ENCODE results near the gene ESM1. TPM values are rescaled to one million over a fixed set of nuclear protein-coding genes. Genes with fewer than 3 reads are reported as not detected.

ESM1 gene
- total and polyA plus RNA-seq, 8 donors = 1.8 to 9.5 (median 5.4) TPM

GRCh38 chr5:54956922-54957321 is 28.5 kb downstream of the ESM1 start:
- no peak overlapping the region for H3K27ac ChIP-seq
- H3K4me1 ChIP-seq = no peaks in the 10 kb centered on the region
- ATAC-seq (no peak), DNase-seq (no peak)
- no peak overlapping the region for H3K4me3 ChIP-seq
- no peaks in the 10 kb centered on the region for H3K36me3 ChIP-seq
- intact Hi-C loops (cut with DNase I) = no loop called here
- H3K9me3 ChIP-seq = no peaks in the 10 kb centered on the region
- TF ChIP-seq CTCF (IDR thresholded peaks at IDR 0.05) = no peak
- H3K27me3 ChIP-seq = no peaks in the 10 kb centered on the region

GRCh38 chr5:54947187-54947586 is 38.2 kb downstream of the ESM1 start:
- intact Hi-C loops (cut with DNase I) = no loop called here
- Histone ChIP-seq H3K4me3 (no peak overlapping the region), H3K9me3 (no peaks in the 10 kb centered on the region), H3K36me3 (no peaks in the 10 kb centered on the region), H3K27me3 (no peaks in the 10 kb centered on the region), H3K4me1 (no peaks in the 10 kb centered on the region), H3K27ac (no peak overlapping the region)
- no peak for DNase-seq
- no peak for ATAC-seq
- no peak for TF ChIP-seq CTCF (IDR thresholded peaks at IDR 0.05)

- Histone ChIP-seq H3K4me3 (no peak overlapping the region), H3K27ac (no peak overlapping the region), H3K36me3 (no peaks in the 10 kb centered on the region), H3K9me3 (no peaks in the 10 kb centered on the region), H3K4me1 (no peaks in the 10 kb centered on the region), H3K27me3 (no peaks in the 10 kb centered on the region)
- no peak for DNase-seq
- TF ChIP-seq CTCF (IDR thresholded peaks at IDR 0.05) = no peak
- no peak for ATAC-seq
- intact Hi-C loops (cut with DNase I) = no loop called here
These were observed 39.0 kb downstream of the ESM1 start for GRCh38 chr5:54946306-54946819.

GRCh38 chr5:54944364-54944763 is 41.0 kb downstream of the ESM1 start:
- DNase-seq (peak in 2 of 4 donors; percentile 6 to 28), ATAC-seq (peak; percentile 61)
- Histone ChIP-seq H3K4me3 (no peak overlapping the region), H3K4me1 (no peaks in the 10 kb centered on the region), H3K36me3 (no peaks in the 10 kb centered on the region), H3K27ac (no peak overlapping the region), H3K27me3 (no peaks in the 10 kb centered on the region), H3K9me3 (no peaks in the 10 kb centered on the region)
- intact Hi-C loops (cut with DNase I) = no loop called here
- TF ChIP-seq CTCF (IDR thresholded peaks at IDR 0.05) = peak; percentile 57 to 63

- Histone ChIP-seq H3K4me3 (no peak overlapping the region), H3K36me3 (no peaks in the 10 kb centered on the region), H3K4me1 (no peaks in the 10 kb centered on the region), H3K27me3 (no peaks in the 10 kb centered on the region), H3K9me3 (no peaks in the 10 kb centered on the region), H3K27ac (no peak overlapping the region)
- DNase-seq (no peak), ATAC-seq (no peak)
- intact Hi-C loops (cut with DNase I) = no loop called here
- no peak for TF ChIP-seq CTCF (IDR thresholded peaks at IDR 0.05)
These were observed 43.2 kb downstream of the ESM1 start for GRCh38 chr5:54942064-54942778.
